Stimulated activated CD8-positive, alpha-beta memory T cell treated with anti-CD3 and anti-CD28 coated beads, Interleukin-4, amount 100 ng/mL, for 1 hour (primary cell): ENCODE data around the gene SRPK3.

Experiments used
- DNase-seq, 2 donors: peaks; one replicate each; pipeline ENCODE4 v3.0.0-alpha.2; 2020; ENCODE audit warnings: low read depth in 2 of 2, low spot score in 1 of 2

SRPK3 gene

DNA sequence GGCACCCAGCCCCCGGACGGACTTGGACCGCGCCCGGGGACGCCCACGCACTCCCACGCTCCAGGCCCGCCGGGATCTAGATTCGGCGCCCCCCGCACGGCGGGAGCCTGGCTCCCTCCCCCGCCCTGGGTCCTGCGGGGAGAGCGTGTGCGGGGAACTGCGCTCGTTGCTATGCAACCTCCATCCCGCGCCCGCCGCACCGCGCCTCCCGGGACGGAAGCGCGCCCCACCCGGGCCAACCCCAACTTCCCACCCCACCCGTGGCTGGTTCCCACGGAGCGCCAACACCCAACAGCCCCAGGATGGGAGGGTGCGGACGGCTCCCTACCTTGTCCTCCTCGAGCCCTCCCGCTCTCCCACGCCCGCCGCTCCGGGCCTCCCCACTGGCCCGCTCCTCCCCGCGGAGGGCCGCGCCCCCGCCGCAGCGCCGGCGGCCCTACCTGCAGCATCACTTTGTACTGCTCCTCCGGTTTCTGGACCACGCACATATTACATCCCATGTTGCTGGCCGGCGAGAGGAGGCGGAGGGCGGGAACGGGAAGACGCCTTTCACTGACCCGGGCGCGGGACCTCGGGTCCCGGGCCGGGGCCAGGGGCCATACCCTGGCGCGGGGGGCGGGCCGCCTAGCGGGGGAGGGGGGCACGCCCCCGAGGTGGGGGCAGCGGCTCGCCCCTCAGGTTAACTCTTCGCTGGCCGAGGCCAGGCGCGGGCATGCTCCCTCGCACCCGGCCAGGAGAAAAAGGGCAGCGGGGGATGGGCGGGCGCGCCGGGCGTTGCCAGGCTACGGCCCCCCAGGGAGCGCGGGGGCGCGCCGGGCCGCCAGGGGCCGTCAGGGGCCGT is 49.2 kb downstream of the SRPK3 start, which contains the start of gene PDZD4:
TSS of gene PDZD4 (minus strand) at position 746 of the 841 bp plus-strand sequence. CDS start at position 500, 246 bp downstream.
- no peak for DNase-seq

DNA sequence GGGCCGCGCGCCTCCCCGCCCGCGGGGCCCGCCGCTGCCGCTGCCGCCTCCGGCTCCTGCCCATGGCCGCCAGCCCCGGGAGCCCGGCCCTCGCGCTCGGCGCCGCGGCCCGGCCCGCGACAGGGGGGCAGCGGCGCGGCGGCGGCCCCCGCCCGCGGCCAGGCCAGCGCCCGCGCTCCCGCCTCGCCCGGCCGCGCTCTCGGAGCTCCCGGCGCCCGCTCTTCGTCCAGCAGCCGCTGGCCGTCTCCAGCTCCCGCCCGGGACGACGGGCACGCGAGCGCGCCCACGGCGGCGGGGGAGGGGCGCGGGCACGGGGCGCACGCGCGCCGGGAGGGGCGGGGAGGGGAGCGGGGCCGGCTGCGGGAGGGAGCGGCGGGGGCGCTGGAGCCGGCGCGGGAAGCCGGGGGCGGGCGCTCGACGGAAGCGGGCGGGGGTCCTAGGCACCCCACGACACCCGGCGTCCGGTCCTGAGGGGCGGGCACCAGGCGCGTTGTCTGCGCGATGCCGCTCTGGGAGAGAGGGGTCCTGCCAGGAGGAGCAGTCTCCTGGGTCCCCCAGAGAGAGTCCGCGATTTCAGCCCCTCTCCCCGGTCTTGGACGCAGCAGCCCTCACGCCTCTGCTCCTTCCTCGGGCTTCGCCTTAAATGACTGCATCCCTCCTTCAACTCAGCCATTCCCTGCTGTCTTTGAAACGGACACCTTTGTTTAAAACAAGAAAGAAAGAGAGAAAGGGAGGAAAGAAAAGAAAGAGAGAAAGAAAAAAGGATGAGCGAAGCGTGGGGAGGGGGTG is 50.0 kb downstream of the SRPK3 start:
- no peak for DNase-seq

DNA sequence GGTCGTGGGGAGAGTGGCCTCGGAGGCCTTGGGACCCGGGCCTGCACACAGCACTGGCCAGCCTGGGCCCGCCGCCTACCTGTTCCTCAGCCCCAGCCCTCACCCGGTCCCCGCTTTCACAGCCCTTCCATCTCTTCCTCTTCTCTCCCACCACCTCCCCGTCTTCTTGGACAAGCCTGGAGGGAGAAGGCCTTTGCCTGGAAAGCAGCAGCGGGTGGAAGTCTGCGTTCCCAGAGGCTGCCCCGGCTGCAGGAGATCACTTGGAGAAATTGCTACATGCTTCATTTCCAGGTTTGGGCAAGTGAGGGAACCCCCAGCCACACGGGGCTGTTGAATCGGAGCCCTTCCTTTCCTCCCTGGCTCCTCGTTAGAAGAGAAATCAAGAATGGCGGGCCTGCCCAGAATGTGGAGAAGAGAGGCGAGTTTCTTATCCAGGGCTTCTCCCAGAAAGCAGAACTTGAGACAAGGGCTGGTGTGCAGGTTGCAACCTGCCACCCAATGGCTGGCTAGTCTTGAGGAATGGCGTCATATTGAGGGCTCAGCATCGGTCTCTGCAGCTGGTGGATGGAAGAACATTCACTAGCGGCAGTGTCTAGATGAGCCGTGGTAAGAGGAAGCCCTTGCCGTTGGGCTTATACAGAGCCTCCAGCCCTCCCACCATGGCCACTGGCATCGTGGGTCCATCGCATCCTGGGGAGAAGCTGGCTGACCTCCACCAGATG is 50.7 kb downstream of the SRPK3 start:
- DNase-seq: no peak

DNA sequence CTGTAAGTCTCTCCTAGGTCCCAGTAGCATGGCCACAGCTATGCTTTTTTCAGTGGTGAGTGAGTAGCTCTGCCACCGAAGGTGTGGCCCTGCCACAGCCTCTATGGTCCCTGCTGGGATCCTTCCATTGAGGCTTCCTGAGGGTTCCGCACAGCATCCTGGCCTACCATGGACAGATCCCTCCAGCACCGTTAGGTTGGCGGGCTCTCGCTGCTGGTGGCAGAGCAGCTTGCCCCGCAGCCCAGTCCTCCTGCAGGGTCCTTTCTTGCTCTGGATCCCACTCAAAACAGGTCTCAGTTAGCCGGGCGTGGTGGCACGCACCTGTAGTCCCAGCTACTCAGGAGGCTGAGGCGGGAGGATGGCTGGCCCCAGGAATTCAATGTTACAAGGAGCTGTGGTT is 51.9 kb downstream of the SRPK3 start:
- no peak for DNase-seq
